GM23338 (cell line): Measurements from ENCODE around the gene MPV17L. TPM values are rescaled to one million over a fixed set of nuclear protein-coding genes. Genes with fewer than 3 reads are reported as not detected.

ENCODE experiments used
- ATAC-seq: fragments of 200-7000 bp; cut with Tn5 transposase; 3 replicates; pipeline ENCODE4 v1.9.1; 2020
- DNase-seq: peaks from one replicate; pipeline ENCODE4 v3.0.0-alpha.2; 2015; ENCODE audit warnings: low spot score
- H2AFZ ChIP-seq: fragments of 200-600 bp; sonication (generic); 2 replicates; pipeline ENCODE4 v1.8.0; 2016; ENCODE audit warnings: antibody characterized with exemption, mild to moderate bottlenecking, moderate library complexity
- H3F3A ChIP-seq: fragments of 200-600 bp; sonication (generic); replicated peaks from 2 replicates; pipeline ENCODE4 v1.8.0; 2017; ENCODE audit warnings: antibody characterized with exemption, mixed run types, low read depth
- H3K27ac ChIP-seq: fragments of 200-600 bp; sonication (generic); 2 replicates; pipeline ENCODE4 v1.6.1; 2016; ENCODE audit warnings: low read depth
- H3K27me3 ChIP-seq: fragments of 200-600 bp; sonication (generic); 2 replicates; pipeline ENCODE4 v1.8.0; 2016; ENCODE audit warnings: mild to moderate bottlenecking, mixed run types, moderate library complexity; ENCODE audit not compliant: insufficient read depth
- H3K36me3 ChIP-seq: fragments of 200-600 bp; sonication (generic); 2 replicates; pipeline ENCODE4 v1.8.0; 2016; ENCODE audit warnings: mild to moderate bottlenecking; ENCODE audit not compliant: insufficient read depth
- H3K4me1 ChIP-seq: fragments of 200-600 bp; sonication (generic); 2 replicates; pipeline ENCODE4 v1.8.0; 2016; ENCODE audit warnings: mild to moderate bottlenecking, moderate library complexity; ENCODE audit not compliant: insufficient read depth
- H3K4me2 ChIP-seq: fragments of 200-600 bp; sonication (generic); 2 replicates; pipeline ENCODE4 v1.7.1; 2017; ENCODE audit warnings: mixed run types
- H3K4me3 ChIP-seq: fragments of 200-600 bp; sonication (generic); 2 replicates; pipeline ENCODE4 v1.6.1; 2016; ENCODE audit warnings: mixed run types
- H3K79me2 ChIP-seq: fragments of 200-600 bp; sonication (generic); replicated peaks from 2 replicates; pipeline ENCODE4 v1.8.0; 2017; ENCODE audit warnings: mild to moderate bottlenecking; ENCODE audit not compliant: insufficient read depth
- H3K9me2 ChIP-seq: fragments of 200-600 bp; sonication (generic); 2 replicates; pipeline ENCODE4 v1.8.0; 2017; ENCODE audit not compliant: insufficient read depth
- H4K20me1 ChIP-seq: fragments of 200-600 bp; sonication (generic); replicated peaks from 2 replicates; pipeline ENCODE4 v1.8.0; 2017; ENCODE audit warnings: mild to moderate bottlenecking; ENCODE audit not compliant: insufficient read depth
- H3K27ac Mint-ChIP-seq: 2 replicates; pipeline ENCODE4 v1.8.0; 2020; ENCODE audit warnings: inconsistent platforms, mild to moderate bottlenecking, moderate library complexity, mixed read lengths
- H3K27me3 Mint-ChIP-seq: 3 replicates; pipeline ENCODE4 v1.8.0; 2022; ENCODE audit warnings: low read depth, mild to moderate bottlenecking, moderate library complexity, mixed read lengths, inconsistent platforms; ENCODE audit not compliant: insufficient read depth, poor library complexity
- H3K36me3 Mint-ChIP-seq: 3 replicates; pipeline ENCODE4 v1.8.0; 2021; ENCODE audit warnings: low read depth, mild to moderate bottlenecking, inconsistent platforms, moderate library complexity, mixed read lengths
- H3K4me1 Mint-ChIP-seq: 3 replicates; pipeline ENCODE4 v1.8.0; 2020; ENCODE audit warnings: mild to moderate bottlenecking, inconsistent platforms, mixed read lengths
- H3K4me3 Mint-ChIP-seq: 3 replicates; pipeline ENCODE4 v1.8.0; 2021; ENCODE audit warnings: moderate library complexity, mild to moderate bottlenecking, inconsistent platforms, mixed read lengths
- H3K9me3 Mint-ChIP-seq: 3 replicates; pipeline ENCODE4 v1.8.0; 2020; ENCODE audit warnings: moderate library complexity, mild to moderate bottlenecking, inconsistent platforms, mixed read lengths
- CREB1 ChIP-seq: fragments of 250-450 bp; sonication (Bioruptor Pico); IDR thresholded peaks from 2 replicates; pipeline ENCODE4 v1.5.0; 2020; ENCODE audit warnings: low read depth, mild to moderate bottlenecking, moderate library complexity
- EZH2 ChIP-seq: fragments of 200-600 bp; sonication (generic); IDR thresholded peaks from one replicate; pipeline ENCODE4 v1.8.0; 2017; ENCODE audit warnings: antibody characterized with exemption, mild to moderate bottlenecking, low read depth; ENCODE audit not compliant: unreplicated experiment
- EZH2phosphoT487 ChIP-seq: fragments of 200-600 bp; sonication (generic); IDR thresholded peaks from one replicate; pipeline ENCODE4 v1.8.1; 2018; ENCODE audit warnings: antibody characterized with exemption; ENCODE audit not compliant: unreplicated experiment
- JUNB ChIP-seq: IDR thresholded peaks from one replicate; pipeline ENCODE4 v1.6.1; 2016; ENCODE audit warnings: antibody characterized with exemption; ENCODE audit not compliant: unreplicated experiment
- NANOG ChIP-seq: IDR thresholded peaks from 2 replicates; pipeline ENCODE4 v1.6.1; 2016; ENCODE audit warnings: antibody characterized with exemption, borderline replicate concordance
- ZNF114 ChIP-seq: fragments of 250-450 bp; sonication (Bioruptor Pico); IDR thresholded peaks from 2 replicates; pipeline ENCODE4 v1.5.0; 2020; ENCODE audit warnings: mild to moderate bottlenecking, moderate library complexity
- ZNF462 ChIP-seq: fragments of 250-450 bp; sonication (Bioruptor Pico); IDR thresholded peaks from 2 replicates; pipeline ENCODE4 v1.5.0; 2020; ENCODE audit warnings: mild to moderate bottlenecking, moderate library complexity
- polyA plus RNA-seq: library from polyadenylated mRNA; unstranded; fragments of >200 nt; fragmentation: Nextera tagmentation; extraction: Ambion mirVana; gene quantifications from 2 replicates; pipeline ENCODE4 v1.2.1, GENCODE V29; 2016
- total RNA-seq: library from RNA; depleted of rRNA; stranded (reverse); fragments of >200 nt; shearing (Covaris generic); gene quantifications from 2 replicates; pipeline ENCODE4 v1.2.3, GENCODE V29; 2014
- TF ChIP-seq, protein P1 (sequence below), 2 experiments: fragments of 200-600 bp in 1 of 2; sonication (generic) in 1 of 2; conservative IDR thresholded peaks; 2 replicates each; pipeline versions ENCODE4 v1.5.1 to v1.6.1; 2016 to 2017; ENCODE audit warnings: antibody characterized with exemption in 2 of 2, low read depth in 2 of 2, mild to moderate bottlenecking in 2 of 2, moderate library complexity in 1 of 2
- TF ChIP-seq, protein P2 (sequence below): IDR thresholded peaks from 2 replicates; pipeline ENCODE4 v1.6.1; 2016; ENCODE audit warnings: antibody characterized with exemption

Gene MPV17L
- total and polyA plus RNA-seq, 2 experiments from 2014 or later = 3.0 to 11.7 TPM

GRCh38 chr16:15443753-15444152 lies 48.2 kb downstream of the MPV17L start (continued):
- TF ChIP-seq EZH2phosphoT487 (no peak), JUNB (no peak), NANOG (no peak)

DNA sequence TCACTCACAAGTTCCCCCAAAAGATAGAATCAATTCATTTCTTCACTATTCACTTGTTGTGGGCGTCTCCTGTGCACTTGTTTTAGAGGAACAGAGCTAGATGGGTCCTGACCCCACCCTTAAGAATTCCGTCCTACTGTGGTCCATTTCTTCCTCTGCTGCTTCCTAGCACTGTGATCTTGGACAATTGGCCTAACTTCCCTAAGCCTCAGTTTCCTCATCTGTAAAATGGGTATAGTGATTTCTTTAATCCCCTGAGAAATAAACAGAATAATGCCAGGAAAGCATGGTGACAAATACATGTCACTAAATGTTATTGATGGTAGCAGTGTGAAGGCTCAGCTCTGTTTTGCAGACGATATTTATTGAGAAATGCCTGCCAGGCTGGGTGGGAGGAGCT lies 48.7 kb downstream of the MPV17L start:
- Histone ChIP-seq H3K79me2 (peaks cover 40% of the 10 kb centered on the region), H3K27me3 (no peaks in the 10 kb centered on the region)
- ATAC-seq = no peak

More for the DNA sequence above, 48.7 kb downstream of the MPV17L start:
- H3K4me1 ChIP-seq = no peaks in the 10 kb centered on the region
- H3K36me3 Mint-ChIP-seq = peaks cover 4% of the 10 kb centered on the region; the same call in 1 of the 3 replicates
- peaks cover 1% of the 10 kb centered on the region for H3K27me3 Mint-ChIP-seq
- DNase-seq = no peak
- H2AFZ ChIP-seq = no peak overlapping the region
- TF ChIP-seq, protein P1, sequence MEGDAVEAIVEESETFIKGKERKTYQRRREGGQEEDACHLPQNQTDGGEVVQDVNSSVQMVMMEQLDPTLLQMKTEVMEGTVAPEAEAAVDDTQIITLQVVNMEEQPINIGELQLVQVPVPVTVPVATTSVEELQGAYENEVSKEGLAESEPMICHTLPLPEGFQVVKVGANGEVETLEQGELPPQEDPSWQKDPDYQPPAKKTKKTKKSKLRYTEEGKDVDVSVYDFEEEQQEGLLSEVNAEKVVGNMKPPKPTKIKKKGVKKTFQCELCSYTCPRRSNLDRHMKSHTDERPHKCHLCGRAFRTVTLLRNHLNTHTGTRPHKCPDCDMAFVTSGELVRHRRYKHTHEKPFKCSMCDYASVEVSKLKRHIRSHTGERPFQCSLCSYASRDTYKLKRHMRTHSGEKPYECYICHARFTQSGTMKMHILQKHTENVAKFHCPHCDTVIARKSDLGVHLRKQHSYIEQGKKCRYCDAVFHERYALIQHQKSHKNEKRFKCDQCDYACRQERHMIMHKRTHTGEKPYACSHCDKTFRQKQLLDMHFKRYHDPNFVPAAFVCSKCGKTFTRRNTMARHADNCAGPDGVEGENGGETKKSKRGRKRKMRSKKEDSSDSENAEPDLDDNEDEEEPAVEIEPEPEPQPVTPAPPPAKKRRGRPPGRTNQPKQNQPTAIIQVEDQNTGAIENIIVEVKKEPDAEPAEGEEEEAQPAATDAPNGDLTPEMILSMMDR (conservative IDR thresholded peaks at IDR 0.05; ENCODE audit: low read depth in 2 of 2) = no peak
- TF ChIP-seq CREB1 (no peak), JUNB (no peak), EZH2 (no peak), ZNF462 (CRISPR knock-in tag) (no peak), ZNF114 (CRISPR knock-in tag) (no peak)
- TF ChIP-seq, protein P2, sequence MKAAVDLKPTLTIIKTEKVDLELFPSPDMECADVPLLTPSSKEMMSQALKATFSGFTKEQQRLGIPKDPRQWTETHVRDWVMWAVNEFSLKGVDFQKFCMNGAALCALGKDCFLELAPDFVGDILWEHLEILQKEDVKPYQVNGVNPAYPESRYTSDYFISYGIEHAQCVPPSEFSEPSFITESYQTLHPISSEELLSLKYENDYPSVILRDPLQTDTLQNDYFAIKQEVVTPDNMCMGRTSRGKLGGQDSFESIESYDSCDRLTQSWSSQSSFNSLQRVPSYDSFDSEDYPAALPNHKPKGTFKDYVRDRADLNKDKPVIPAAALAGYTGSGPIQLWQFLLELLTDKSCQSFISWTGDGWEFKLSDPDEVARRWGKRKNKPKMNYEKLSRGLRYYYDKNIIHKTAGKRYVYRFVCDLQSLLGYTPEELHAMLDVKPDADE = no peak
- H3K27ac ChIP-seq = no peak overlapping the region
- H3K4me2 ChIP-seq = no peak overlapping the region
- no peaks in the 10 kb centered on the region for H3F3A ChIP-seq
- H3K9me2 ChIP-seq = no peaks in the 10 kb centered on the region
- H3K9me3 Mint-ChIP-seq = peaks cover 6% of the 10 kb centered on the region; the same call in 2 of the 3 replicates
- H3K36me3 ChIP-seq = no peaks in the 10 kb centered on the region
- no peak overlapping the region for H3K4me3 Mint-ChIP-seq
- H4K20me1 ChIP-seq = peaks cover 3% of the 10 kb centered on the region; the same call in 1 of the 2 replicates
- H3K4me1 Mint-ChIP-seq = no peaks in the 10 kb centered on the region
- H3K4me3 ChIP-seq = no peak overlapping the region
- no peak overlapping the region for H3K27ac Mint-ChIP-seq
